ENCODE results near the gene AKT1S1.

DNA sequence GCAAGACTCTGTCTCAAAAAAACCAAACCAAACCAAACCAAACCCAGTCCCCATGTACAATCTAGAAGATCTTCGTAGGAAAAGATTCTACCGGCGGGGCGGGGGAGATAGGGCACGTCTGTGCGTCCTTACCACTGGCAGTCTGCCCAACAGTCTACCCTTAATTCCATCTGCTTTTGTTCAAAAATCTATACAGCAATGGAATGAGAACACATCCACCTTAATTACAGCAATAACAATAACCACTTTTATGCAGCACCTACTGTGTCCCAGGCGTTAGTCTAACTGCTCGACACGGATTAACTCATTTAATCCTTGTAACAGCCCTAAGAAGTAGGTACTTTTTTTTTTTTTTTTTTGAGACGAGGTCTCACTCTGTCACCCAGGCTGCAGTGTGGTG lies 49.4 kb upstream of the AKT1S1 start:
- TF ChIP-seq, protein P1, sequence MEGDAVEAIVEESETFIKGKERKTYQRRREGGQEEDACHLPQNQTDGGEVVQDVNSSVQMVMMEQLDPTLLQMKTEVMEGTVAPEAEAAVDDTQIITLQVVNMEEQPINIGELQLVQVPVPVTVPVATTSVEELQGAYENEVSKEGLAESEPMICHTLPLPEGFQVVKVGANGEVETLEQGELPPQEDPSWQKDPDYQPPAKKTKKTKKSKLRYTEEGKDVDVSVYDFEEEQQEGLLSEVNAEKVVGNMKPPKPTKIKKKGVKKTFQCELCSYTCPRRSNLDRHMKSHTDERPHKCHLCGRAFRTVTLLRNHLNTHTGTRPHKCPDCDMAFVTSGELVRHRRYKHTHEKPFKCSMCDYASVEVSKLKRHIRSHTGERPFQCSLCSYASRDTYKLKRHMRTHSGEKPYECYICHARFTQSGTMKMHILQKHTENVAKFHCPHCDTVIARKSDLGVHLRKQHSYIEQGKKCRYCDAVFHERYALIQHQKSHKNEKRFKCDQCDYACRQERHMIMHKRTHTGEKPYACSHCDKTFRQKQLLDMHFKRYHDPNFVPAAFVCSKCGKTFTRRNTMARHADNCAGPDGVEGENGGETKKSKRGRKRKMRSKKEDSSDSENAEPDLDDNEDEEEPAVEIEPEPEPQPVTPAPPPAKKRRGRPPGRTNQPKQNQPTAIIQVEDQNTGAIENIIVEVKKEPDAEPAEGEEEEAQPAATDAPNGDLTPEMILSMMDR (IDR thresholded peaks at IDR 0.05), result no peak
- no peak for TF ChIP-seq POLR2A (IDR thresholded peaks at IDR 0.05)
